Left ventricle myocardium inferior (tissue), 1 donor: Measurements from ENCODE around the gene CAMTA2. TPM values are rescaled to one million over a fixed set of nuclear protein-coding genes. Genes with fewer than 3 reads are reported as not detected.
A peak's percentile ranks its signal among the peaks of the same experiment; 100 is the strongest.

ENCODE experiments used
- DNase-seq: peaks from one replicate; pipeline ENCODE4 v3.0.0-alpha.2; 2020
- H3K27ac ChIP-seq: fragments of 200-600 bp; replicated peaks from 2 replicates; pipeline ENCODE4 v1.8.0; 2021
- H3K27me3 ChIP-seq: fragments of 200-600 bp; 2 replicates; pipeline ENCODE4 v1.8.0; 2021; ENCODE audit warnings: low read depth
- H3K36me3 ChIP-seq: fragments of 200-600 bp; 2 replicates; pipeline ENCODE4 v1.8.0; 2021
- H3K4me1 ChIP-seq: fragments of 200-600 bp; 2 replicates; pipeline ENCODE4 v1.8.0; 2021
- H3K4me3 ChIP-seq: fragments of 200-600 bp; 2 replicates; pipeline ENCODE4 v1.8.0; 2021; ENCODE audit warnings: mild to moderate bottlenecking, moderate library complexity
- H3K9me3 ChIP-seq: fragments of 200-600 bp; replicated peaks from 2 replicates; pipeline ENCODE4 v1.8.0; 2021
- CTCF ChIP-seq: fragments of 200-600 bp; IDR thresholded peaks from 2 replicates; pipeline ENCODE4 v1.8.0; 2021; ENCODE audit warnings: antibody characterized with exemption, mild to moderate bottlenecking, borderline replicate concordance
- intact Hi-C: fragments of 100-400 bp; cut with micrococcal nuclease; formaldehyde crosslinking; loops from one replicate; pipeline ENCODE4 v1.11.0; 2022
- total RNA-seq: library from RNA; stranded (reverse); fragmentation: NEBNext Ultra II Directional; extraction: Animal tissue kit (Norgen Biotek cat#: 25700); gene quantifications from one replicate; pipeline ENCODE4 v1.2.1, GENCODE V29; 2021
- donor health status: DM: no; HTN: yes; CAD: no; lungs with severe emphysema.

Gene CAMTA2
- total RNA-seq, 1 donor from 2014 or later = 33.8 TPM

- no peaks in the 10 kb centered on the region for H3K9me3 ChIP-seq
- no peak overlapping the region for H3K4me3 ChIP-seq
- intact Hi-C loops = no loop called here
- no peaks in the 10 kb centered on the region for H3K27me3 ChIP-seq
- DNase-seq = no peak
- H3K36me3 ChIP-seq = peaks cover 98% of the 10 kb centered on the region
- H3K4me1 ChIP-seq = no peaks in the 10 kb centered on the region
- no peak overlapping the region for H3K27ac ChIP-seq
- TF ChIP-seq CTCF = no peak
These were observed 24.5 kb upstream of the CAMTA2 start for GRCh38 chr17:5011928-5012327.

- H3K27ac ChIP-seq = no peak overlapping the region
These were observed 15.9 kb upstream of the CAMTA2 start for GRCh38 chr17:5003214-5003867.

GRCh38 chr17:5002121-5002788, 14.8 kb upstream of the CAMTA2 start:
- no peak overlapping the region for H3K4me3 ChIP-seq
- H3K36me3 ChIP-seq = peaks cover 64% of the 10 kb centered on the region
- no peaks in the 10 kb centered on the region for H3K27me3 ChIP-seq
- no peak for TF ChIP-seq CTCF
- DNase-seq = no peak
- H3K9me3 ChIP-seq = no peaks in the 10 kb centered on the region
- H3K4me1 ChIP-seq = peaks cover 53% of the 10 kb centered on the region
- intact Hi-C loops = no loop called here
- H3K27ac ChIP-seq = peak overlapping the region; percentile 96

More at GRCh38 chr17:5003214-5003867, 15.9 kb upstream of the CAMTA2 start:
- no peak for DNase-seq
- H3K9me3 ChIP-seq = no peaks in the 10 kb centered on the region
- peaks cover 74% of the 10 kb centered on the region for H3K36me3 ChIP-seq
- H3K4me1 ChIP-seq = peaks cover 49% of the 10 kb centered on the region
- no peaks in the 10 kb centered on the region for H3K27me3 ChIP-seq
- intact Hi-C loops = no loop called here
- no peak overlapping the region for H3K4me3 ChIP-seq
- no peak for TF ChIP-seq CTCF

GRCh38 chr17:5000237-5000639, 12.8 kb upstream of the CAMTA2 start:
- no peak for TF ChIP-seq CTCF
- peak; percentile 88 for DNase-seq
- H3K4me3 ChIP-seq = peak overlapping the region; percentile 92
- no peaks in the 10 kb centered on the region for H3K27me3 ChIP-seq
- intact Hi-C loops = no loop called here
- H3K4me1 ChIP-seq = peaks cover 62% of the 10 kb centered on the region
- no peaks in the 10 kb centered on the region for H3K9me3 ChIP-seq
- H3K27ac ChIP-seq = peak overlapping the region; percentile 96
- H3K36me3 ChIP-seq = peaks cover 43% of the 10 kb centered on the region

GRCh38 chr17:4999430-5000093, 12.1 kb upstream of the CAMTA2 start:
- intact Hi-C loops = no loop called here
- Histone ChIP-seq H3K4me1 (peaks cover 62% of the 10 kb centered on the region), H3K27ac (peak overlapping the region; percentile 96), H3K9me3 (no peaks in the 10 kb centered on the region), H3K27me3 (no peaks in the 10 kb centered on the region), H3K4me3 (peak overlapping the region; percentile 92), H3K36me3 (peaks cover 37% of the 10 kb centered on the region)
- no peak for DNase-seq
- TF ChIP-seq CTCF = no peak
